GM10266 (cell line): ENCODE measurements around the gene ADARB2.

Experiments
- DNase-seq: peaks from one replicate; pipeline ENCODE4 v3.0.0; 2012; ENCODE audit errors: extremely low spot score
- TF ChIP-seq, protein P1 (sequence below): IDR thresholded peaks from 2 replicates; pipeline ENCODE4 v1.5.1; 2012; ENCODE audit warnings: mild to moderate bottlenecking, low read depth; ENCODE audit not compliant: control insufficient read depth, insufficient read depth; ENCODE audit errors: missing control alignments

ADARB2 gene

DNA sequence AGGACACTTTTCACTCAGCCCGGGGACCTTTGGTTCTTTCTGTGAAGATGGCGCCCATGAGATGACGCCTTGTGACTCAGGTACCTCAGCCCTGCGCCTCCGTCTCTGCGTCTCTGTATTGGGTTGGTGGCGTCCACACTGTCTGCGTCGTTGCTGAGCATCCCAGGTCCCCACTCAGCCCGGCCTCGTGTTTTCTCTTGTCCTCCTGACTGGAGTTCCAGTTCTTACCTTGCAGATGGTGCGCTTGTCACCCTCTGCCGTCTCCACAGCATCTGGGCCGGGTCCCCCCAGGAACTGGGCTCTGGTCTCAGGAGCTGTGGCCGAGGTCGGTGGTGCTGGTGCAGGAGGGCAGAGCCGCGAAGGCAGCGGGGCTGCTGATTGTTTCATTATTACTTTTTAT lies 530.7 kb downstream of the ADARB2 start:
- DNase-seq: no peak
- TF ChIP-seq, protein P1, sequence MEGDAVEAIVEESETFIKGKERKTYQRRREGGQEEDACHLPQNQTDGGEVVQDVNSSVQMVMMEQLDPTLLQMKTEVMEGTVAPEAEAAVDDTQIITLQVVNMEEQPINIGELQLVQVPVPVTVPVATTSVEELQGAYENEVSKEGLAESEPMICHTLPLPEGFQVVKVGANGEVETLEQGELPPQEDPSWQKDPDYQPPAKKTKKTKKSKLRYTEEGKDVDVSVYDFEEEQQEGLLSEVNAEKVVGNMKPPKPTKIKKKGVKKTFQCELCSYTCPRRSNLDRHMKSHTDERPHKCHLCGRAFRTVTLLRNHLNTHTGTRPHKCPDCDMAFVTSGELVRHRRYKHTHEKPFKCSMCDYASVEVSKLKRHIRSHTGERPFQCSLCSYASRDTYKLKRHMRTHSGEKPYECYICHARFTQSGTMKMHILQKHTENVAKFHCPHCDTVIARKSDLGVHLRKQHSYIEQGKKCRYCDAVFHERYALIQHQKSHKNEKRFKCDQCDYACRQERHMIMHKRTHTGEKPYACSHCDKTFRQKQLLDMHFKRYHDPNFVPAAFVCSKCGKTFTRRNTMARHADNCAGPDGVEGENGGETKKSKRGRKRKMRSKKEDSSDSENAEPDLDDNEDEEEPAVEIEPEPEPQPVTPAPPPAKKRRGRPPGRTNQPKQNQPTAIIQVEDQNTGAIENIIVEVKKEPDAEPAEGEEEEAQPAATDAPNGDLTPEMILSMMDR: no peak

DNA sequence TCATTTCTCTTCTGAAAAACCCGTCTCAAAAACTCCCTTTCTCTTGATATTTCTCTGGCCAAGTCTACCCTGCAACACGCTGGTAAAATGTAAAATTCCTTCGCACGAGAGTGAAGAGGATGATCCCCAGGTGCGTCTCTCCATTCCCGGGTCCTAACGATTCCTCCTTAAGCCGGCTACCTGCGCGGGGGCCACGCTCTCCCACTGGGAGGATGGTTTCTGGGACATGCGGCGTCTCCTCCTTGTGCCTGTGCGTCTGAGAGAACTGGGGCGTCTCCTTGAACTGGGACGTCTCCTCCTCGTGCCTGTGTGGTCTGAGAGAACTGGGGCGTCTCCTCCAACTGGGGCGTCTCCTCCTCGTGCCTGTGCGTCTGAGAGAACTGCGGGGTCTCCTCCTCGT lies 531.2 kb downstream of the ADARB2 start:
- TF ChIP-seq, protein P1: no peak
- DNase-seq: no peak

DNA sequence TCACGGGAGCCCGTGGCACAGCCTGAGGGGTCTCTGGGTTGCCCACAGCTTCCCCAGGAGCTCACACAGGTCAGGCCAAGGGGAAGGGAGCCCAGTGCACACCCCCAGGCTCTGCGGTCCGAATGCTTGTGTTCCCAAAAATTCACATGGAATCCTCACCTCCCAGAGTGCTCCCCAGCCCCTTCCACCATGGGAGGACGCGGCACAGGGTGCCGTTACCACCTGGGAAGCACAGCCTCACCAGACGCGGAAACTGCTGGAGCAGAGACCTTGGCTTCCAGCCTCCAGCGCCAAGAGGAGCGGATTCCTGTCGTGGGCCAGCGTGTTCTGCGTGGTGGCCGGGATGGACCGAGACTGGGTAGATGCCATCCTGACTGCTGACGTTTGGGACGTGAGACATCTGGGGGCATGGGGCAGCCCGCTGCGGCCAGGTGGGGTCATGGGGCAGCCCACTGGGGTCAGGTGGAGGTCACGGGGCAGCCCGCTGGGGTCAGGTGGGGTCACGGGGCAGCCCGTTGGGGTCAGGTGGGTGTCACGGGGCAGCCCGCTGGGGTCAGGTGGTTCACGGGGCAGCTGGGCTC lies 531.8 kb downstream of the ADARB2 start:
- no peak for DNase-seq
- TF ChIP-seq, protein P1: no peak

DNA sequence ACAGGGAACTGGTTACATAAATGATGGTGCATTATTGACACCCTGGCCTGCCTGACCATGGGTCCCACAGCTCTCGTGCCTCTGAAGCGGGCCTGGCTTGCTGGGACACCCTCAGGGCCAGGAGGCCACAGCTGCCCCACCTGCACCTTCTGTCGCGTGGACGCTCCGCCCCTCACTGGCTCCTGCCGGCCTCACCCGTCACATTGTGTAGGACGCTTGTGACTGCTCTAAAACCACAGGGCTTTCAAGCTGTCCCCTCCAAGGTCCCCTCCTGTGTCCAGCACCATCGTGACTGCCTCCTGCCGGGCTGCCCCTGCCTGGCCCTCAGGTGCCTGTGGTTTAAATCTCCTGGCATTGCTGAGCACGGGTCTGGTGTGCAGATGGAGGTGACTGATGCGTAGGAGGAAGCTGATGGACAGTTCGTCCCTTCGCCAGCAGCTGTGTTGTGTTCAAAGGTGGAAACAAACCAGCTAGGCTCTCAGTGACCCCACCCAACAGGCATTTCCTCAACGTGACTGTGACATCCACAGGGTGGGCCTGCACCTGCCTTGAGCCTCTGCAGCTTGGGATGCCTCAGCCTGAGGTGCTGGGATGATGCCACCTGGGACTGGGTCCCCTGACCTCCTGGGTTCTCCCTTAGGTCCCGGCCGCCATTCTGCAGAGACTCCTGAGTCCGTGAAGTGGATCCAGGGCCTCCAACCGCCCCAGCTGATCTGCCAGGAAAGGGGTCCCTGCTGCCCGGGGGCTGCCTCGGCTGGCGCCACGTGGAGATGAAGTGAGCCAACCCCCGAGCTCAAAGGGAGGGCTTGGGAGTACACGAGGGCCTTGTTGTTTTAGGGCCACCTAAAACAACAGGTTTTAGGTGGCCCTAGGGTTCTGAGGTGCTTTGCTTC lies 532.6 kb downstream of the ADARB2 start:
- DNase-seq: no peak
- TF ChIP-seq, protein P1: no peak

DNA sequence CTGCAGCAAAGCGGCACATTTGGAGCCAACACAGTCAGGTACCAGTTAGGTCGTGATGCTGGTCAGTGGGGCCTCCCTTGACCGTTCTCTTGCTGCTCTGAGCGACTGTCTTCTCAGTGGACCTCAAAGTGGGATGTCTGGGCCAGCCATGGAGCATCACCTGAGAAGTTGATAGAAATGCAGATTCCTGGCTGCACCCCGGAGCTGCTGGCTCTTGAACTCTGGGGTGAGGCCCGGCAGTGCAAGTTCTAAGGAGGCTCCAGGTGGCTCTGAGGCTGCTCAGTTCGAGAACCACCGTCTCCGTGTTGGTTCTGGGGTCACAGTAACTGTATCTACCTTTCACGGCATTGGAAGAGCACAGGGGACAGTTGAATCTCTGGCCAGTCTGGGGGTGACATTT lies 533.6 kb downstream of the ADARB2 start:
- TF ChIP-seq, protein P1: no peak

DNA sequence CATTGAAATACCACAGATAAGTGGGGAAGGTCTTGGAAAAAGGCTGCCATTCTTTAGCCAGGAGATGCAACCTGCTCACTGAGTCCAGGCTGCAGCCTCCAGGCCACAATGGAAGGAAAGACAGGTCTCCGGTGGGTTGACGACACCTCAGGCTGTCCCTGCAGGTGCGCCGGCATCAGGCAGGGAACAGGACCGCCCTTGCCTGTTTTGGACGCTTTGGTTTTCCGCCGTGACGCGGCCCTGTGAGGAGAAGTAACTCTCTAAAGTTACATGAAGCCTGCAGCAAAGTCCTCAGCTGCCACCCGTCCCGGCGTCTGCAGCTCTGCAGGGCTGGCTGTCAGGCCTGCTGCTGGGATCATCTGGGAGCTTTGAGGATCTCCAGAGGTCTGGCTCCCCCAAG lies 534.1 kb downstream of the ADARB2 start:
- TF ChIP-seq, protein P1: no peak
- DNase-seq: no peak

More for the DNA sequence above, 533.6 kb downstream of the ADARB2 start:
- no peak for DNase-seq

DNA sequence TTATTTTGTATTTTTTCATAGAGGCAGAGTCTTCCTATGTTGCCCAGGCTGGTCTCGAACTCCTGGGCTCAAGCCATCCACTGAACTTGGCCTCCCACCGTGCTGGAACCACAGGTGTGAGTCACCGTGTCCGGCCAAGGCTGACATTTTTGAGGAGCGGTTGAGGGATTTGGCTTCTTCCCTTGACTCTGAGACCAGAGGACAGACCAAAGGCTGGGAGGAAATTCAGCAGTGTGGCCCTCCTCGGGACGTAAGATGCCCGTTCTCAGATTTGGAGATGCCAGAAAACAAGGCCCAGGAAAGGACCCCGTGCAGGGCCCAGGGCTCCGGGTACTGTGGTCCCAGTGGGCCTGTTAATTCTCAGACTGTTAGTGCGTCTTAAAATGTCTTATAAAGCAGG lies 535.0 kb downstream of the ADARB2 start:
- TF ChIP-seq, protein P1: no peak
- DNase-seq: no peak
